Left renal pelvis (tissue), 4 donors: ENCODE measurements around the gene MAB21L4. TPM values are rescaled to one million over a fixed set of nuclear protein-coding genes. Genes with fewer than 3 reads are reported as not detected.

Experiments
- DNase-seq, 4 donors: peaks; one replicate each; pipeline ENCODE4 v3.0.0-alpha.2; 2013; ENCODE audit warnings: low read depth in 4 of 4, low spot score in 3 of 4
- polyA plus RNA-seq, 4 donors: library from polyadenylated mRNA; unstranded; fragments of 120-200 nt; gene quantifications; one replicate each; pipeline ENCODE4 v1.2.1, GENCODE V29; 2013; ENCODE audit not compliant: insufficient read length in 4 of 4

The MAB21L4 gene
- polyA plus RNA-seq, result 1 to 10 TPM in 3 of 4 donors, under 1 TPM in 1; 0.18 to 2.5 (median 1.6) TPM

- DNase-seq, result no peak
Observed at GRCh38 chr2:240895656-240896388, at the start of gene MAB21L4. MAB21L4 (minus strand) TSS chr2:240896156; CDS start chr2:240895997, 159 bp downstream.

DNA sequence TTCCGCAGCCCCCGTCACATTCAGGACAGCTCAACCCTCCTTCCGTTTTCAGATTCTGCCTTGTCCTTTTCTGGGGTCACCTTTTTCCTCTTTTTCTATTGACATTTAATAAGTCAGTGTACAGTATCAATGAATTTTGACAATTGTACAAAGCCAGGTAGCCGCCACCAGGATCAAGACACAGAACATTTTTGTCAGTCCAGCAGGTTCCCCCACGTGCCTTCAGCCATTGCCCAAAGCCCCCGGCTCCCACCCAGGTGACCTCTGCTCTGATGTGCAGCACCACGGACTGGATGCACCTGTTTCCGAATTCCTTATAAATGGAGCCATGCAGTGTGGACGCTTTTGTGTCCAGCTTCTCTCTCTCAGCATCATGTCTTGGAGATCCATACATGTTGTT, 40.1 kb upstream of the MAB21L4 start:
- DNase-seq, result no peak

GRCh38 chr2:240935103-240935876, 39.3 kb upstream of the MAB21L4 start:
- no peak for DNase-seq

DNA sequence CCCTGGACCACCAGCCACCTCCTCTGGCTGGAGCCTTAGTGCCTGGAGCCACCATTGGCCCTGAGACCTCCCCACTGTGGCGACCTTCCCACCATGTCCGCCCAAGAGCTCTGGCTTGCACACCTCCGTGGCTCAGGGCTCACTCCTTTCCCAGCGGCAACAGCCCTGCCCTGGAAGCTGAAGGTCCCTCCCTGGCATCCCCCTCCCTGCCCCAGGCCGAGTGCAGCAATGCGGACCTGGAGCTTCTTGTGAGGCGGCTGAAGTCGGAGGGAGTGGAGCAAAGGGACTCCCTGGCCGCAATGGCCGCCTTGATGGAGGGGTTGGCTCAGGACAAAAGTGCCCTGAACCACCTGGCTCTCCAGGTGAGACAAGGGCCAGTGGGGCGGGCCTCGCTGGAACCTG, 38.7 kb upstream of the MAB21L4 start:
- no peak for DNase-seq

GRCh38 chr2:240933966-240934700, 38.2 kb upstream of the MAB21L4 start:
- DNase-seq, result no peak

GRCh38 chr2:240933048-240933965, 37.4 kb upstream of the MAB21L4 start:
- DNase-seq, result no peak

DNA sequence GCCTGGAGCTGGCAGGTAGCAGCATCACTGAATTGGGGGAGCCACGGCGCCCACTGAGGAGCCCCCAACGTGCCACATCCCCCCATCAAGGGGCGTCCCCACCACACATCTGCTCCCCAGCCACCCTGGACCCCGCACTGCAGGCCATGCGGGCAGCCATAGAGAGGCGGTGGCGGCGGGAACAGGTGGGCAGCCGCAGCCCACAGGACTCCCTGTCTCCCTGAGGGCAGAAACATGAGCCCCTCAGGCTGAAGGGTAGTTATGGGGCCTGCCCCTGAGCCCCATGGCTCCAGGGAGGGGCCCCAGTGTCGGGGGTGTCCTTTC, 36.7 kb upstream of the MAB21L4 start:
- DNase-seq, result no peak

- DNase-seq, result no peak
Observed at GRCh38 chr2:240932001-240932723, 36.2 kb upstream of the MAB21L4 start.

DNA sequence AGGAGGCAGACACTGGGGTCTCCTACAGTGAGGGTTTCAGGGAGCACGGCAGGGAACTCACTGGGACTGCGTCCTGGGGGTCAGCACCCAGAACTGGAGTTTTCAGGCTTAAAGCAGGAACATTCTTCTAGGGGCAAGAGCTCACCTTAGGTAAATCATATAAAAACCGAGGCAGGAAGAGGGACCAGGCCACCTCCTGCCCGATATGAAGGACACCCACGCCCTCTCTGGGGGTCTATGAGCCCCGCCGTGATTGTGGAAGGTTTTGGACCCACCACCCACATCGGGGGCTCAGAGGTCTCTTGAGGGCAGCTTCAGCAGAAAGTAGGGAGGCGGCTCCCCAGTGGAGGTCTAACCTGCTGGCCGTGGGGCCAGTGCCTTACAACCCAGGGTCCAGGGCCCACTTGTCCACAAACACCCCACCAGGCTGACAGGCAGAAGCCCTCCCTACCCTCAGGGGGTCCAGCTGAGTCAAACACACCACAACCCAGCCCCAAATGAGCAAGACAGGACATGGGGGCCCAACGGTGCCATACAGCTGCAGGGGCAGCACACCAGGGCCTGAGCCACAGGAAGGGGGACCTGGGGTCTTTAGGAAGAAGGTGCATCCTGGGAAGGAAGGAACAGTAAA, 35.5 kb upstream of the MAB21L4 start:
- no peak for DNase-seq

DNA sequence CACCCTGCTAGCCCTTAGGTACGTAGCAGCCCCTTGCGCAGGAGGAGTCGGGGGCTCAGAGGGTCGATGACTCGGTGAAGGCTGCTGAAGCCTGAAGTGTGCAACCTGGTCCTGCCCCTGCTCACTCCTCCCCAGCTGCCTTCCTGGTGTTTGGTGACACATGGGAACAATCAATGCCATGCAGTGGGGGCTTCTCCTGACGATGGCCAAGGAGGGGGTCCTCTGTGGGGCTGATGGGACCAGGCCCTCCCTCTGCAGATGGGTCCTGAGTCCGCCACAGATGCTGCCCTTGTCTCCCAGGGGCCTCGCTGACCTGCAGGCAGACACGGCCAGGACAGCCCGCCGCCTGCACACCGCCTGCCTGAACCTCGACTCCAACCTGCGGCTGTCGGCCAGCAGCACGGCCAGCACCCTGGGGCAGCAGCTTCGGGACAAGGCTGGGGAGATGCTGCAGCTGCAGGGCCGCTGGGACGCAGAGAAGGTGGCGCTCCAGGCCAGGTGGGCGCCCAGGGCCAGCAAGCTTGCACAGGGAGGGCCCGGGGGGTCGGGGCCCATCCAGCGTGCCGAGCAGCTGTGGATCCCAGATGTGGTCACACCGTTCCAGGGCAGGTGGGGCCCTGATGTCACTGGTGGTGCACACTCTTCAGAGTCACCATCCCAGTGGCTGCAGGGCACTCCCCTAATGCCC, 34.8 kb upstream of the MAB21L4 start:
- DNase-seq, result no peak

- DNase-seq, result no peak
Observed at GRCh38 chr2:240930096-240930630, 34.2 kb upstream of the MAB21L4 start.

DNA sequence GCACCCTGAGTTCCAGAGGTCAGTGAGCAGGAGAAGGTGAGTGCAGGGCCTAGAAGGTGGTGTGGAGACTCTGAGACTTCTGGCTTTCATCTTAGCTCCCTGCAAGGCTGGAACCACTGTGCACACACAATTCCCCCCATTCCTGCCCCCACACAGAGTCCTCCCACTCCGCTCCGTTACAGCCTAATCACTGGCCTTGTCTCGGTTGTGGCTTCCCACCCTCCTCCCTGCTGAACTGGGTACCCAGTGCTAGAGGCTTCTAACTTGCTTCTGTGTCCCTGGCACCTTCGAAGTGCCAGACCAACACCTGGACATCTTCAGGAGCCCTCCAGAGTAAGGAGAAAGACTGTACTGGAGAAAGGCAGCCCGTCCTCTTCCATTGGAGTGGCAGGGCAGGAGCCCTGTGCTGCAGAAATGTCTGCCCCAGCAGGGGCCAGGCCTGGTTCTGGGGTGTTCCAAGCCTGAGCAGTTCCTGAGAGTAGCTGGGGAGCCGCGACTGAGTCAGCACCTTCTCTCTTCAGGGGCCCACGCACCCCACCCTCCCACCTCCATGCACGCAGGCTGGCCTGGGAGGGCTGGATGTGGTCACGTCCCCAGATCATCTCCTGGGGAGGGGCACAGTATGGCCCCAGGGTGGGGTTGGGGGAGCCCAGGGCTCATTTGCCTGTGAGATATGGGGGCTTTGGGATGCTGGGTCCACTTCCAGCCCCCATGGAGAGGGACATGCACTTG, 33.6 kb upstream of the MAB21L4 start:
- DNase-seq, result no peak

- DNase-seq, result no peak
Observed at GRCh38 chr2:240928476-240929363, 32.8 kb upstream of the MAB21L4 start.

DNA sequence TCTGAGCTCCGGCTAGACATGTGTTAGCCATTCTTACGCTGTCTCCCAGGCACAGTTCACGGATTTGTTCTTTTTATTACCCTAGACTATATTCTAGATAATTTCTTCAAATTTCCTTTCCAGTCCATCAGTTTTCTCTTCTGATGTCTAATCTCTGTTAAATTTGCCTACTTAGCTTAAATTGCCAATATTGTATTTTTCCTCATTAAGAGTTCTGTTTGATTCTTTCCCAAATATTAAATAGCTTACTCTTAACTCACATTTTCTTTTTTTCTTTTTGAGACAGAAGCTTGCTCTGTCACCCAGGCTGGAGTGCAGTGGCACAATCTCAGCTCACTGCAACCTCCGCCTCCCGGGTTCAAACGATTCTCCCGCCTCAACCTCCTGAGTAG, 31.4 kb upstream of the MAB21L4 start:
- no peak for DNase-seq

- no peak for DNase-seq
Observed at GRCh38 chr2:240926516-240927389, 30.8 kb upstream of the MAB21L4 start.
